Measurements from ENCODE around the gene PTOV1. TPM values are rescaled to one million over a fixed set of nuclear protein-coding genes. Genes with fewer than 3 reads are reported as not detected.

The PTOV1 gene
- total and polyA plus RNA-seq, 10 of the 15 experiments (the other 5 are each of a cell fraction or from before 2014, with no cell fraction given), result 3.2 to 83.5 (median 22.3) TPM

GRCh38 chr19:49827034-49827433, 23.9 kb upstream of the PTOV1 start:
- in situ Hi-C loops (cut with MboI), result no loop called here
- RAD21 ChIA-PET (ENCODE audit: unreplicated experiment), result no interaction called here
- POLR2A ChIA-PET, result no interaction called here
- Histone ChIP-seq H4K20me1 (ENCODE audit: control insufficient read depth, insufficient read depth) (peaks cover 3% of the 10 kb centered on the region), H3K9ac (ENCODE audit: control insufficient read depth, insufficient read depth, low read length) (no peak overlapping the region), H3K4me3 (no peak overlapping the region), H3K36me3 (ENCODE audit: control insufficient read depth in 2 of 2, insufficient read depth in 2 of 2, low read length in 1 of 2) (peaks cover 14 to 15% of the 10 kb centered on the region in 2 experiments), H3K4me2 (ENCODE audit: control insufficient read depth, insufficient read depth) (no peak overlapping the region), H3K27ac (ENCODE audit: control insufficient read depth, insufficient read depth) (no peak overlapping the region), H3K4me1 (ENCODE audit: control insufficient read depth, insufficient read depth, low read length) (peaks cover 5% of the 10 kb centered on the region; the same call in 1 of the 2 replicates), H3K27me3 (replicated peaks in 1 of 2; ENCODE audit: control insufficient read depth in 2 of 2, insufficient read depth in 2 of 2, low read length in 1 of 2) (no peaks in the 10 kb centered on the region), H2AFZ (ENCODE audit: control insufficient read depth, low read depth, low read length) (no peak overlapping the region), H3K9me3 (replicated peaks; ENCODE audit: control insufficient read depth, insufficient read depth, low read length) (no peaks in the 10 kb centered on the region), H3K79me2 (ENCODE audit: control insufficient read depth, insufficient read depth, low read length) (peaks cover 5% of the 10 kb centered on the region)
- DNase-seq (ENCODE audit: low read depth, low spot score) (no peak), ATAC-seq (no peak), FAIRE-seq (no peak)
- BruUV-seq (replicated peaks), result no TSS peak
- no peak for TF ChIP-seq ZBTB40 (IDR thresholded peaks at IDR 0.05; ENCODE audit: borderline replicate concordance)
- no peak for TF ChIP-seq RFX5 (IDR thresholded peaks at IDR 0.05; ENCODE audit: low read depth, low read length)
- no peak for TF ChIP-seq NR2C2 (IDR thresholded peaks at IDR 0.05; ENCODE audit: borderline replicate concordance, control insufficient read depth, insufficient read length, low read depth)
- TF ChIP-seq SUZ12 (IDR thresholded peaks at IDR 0.05; ENCODE audit: unreplicated experiment), result no peak
- TF ChIP-seq TCF3 (IDR thresholded peaks at IDR 0.05; ENCODE audit: borderline replicate concordance, insufficient read depth, low read depth, low read length), result no peak
- TF ChIP-seq POLR2A (IDR thresholded peaks at IDR 0.05; ENCODE audit: low read depth, low read length), result no peak
- no peak for TF ChIP-seq KAT2A (conservative IDR thresholded peaks at IDR 0.05; ENCODE audit: control insufficient read depth, low read depth, low read length)
- no peak for TF ChIP-seq PRDM15 (CRISPR knock-in tag; IDR thresholded peaks at IDR 0.05)
- TF ChIP-seq NRF1 (conservative IDR thresholded peaks at IDR 0.05; ENCODE audit: low read depth, low read length), result no peak
- no peak for TF ChIP-seq RELB (IDR thresholded peaks at IDR 0.05; ENCODE audit: low read depth)
- no peak for TF ChIP-seq RUNX3 (IDR thresholded peaks at IDR 0.05; ENCODE audit: low read length)
- no peak for TF ChIP-seq TARDBP (IDR thresholded peaks at IDR 0.05; ENCODE audit: borderline replicate concordance)
- no peak for TF ChIP-seq TAF1 (IDR thresholded peaks at IDR 0.05; ENCODE audit: borderline replicate concordance, low read depth, low read length)
- TF ChIP-seq MEF2A (IDR thresholded peaks at IDR 0.05; ENCODE audit: insufficient read depth, low read depth, low read length), result no peak
- WGBS (ENCODE audit: insufficient coverage, insufficient replicate concordance, low lambda C conversion rate, missing lambda C conversion rate), result 91% methylated on average over 14 of the region's 14 CpGs
- SMC1A ChIA-PET (ENCODE audit: uncharacterized antibody, unreplicated experiment), result no interaction called here
- CTCF ChIA-PET, result no interaction called here
- intact Hi-C loops (cut with micrococcal nuclease; ENCODE audit: unreplicated experiment), result no loop called here

All from GM12878 (cell line).